ENCODE results near the gene TRIM51.
"Not testable (repeated sequence)": the region's sequence is repeated elsewhere in the genome, so short reads cannot be mapped to it uniquely, and the experiment has no call there.

TRIM51 gene, protein sequence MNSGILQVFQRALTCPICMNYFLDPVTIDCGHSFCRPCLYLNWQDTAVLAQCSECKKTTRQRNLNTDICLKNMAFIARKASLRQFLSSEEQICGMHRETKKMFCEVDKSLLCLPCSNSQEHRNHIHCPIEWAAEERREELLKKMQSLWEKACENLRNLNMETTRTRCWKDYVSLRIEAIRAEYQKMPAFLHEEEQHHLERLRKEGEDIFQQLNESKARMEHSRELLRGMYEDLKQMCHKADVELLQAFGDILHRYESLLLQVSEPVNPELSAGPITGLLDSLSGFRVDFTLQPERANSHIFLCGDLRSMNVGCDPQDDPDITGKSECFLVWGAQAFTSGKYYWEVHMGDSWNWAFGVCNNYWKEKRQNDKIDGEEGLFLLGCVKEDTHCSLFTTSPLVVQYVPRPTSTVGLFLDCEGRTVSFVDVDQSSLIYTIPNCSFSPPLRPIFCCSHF

DNA sequence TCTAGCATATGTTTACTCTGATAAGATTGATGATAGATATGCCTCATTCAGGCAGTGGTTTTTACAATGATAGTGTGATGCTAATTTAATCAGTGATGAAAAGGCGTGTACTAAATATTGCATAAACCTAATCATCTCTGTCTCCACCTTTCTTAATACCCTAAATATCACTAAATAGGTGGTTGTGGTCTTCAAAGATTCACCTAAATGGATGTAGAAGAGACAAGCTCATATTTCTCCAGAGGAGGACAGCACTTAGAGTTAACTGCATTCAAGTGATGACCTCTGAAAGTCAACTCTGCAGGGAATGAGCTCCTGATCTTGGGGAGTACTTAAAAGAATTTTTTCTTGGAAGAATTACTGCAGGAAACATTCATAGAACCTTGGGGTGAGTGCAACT lies at the start of gene TRIM51:
Gene TRIM51, plus strand, starts transcription at position 301 of the 400 bp plus-strand sequence. CDS start 2,132 bp downstream, outside the sequence.
- not testable (repeated sequence) for DNase-seq

DNA sequence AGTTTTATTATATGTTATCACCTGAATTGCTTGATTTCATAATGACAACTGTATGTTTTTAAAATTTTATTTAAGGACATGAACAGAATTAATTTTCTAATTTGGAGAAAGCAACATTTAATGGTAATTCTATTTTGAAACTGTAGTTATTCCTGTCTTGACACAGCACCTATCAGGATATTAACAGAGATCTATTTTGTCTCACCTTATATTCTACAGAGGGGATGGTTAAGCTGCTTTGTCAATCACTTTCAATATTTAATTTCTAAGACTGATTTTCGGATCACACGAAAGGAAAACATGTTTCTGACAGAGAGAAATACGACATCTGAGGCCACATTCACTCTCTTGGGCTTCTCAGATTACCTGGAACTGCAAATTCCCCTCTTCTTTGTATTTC lies 44.6 kb upstream of the TRIM51 start, which contains the start of gene OR5D16:
Gene OR5D16, plus strand, starts transcription at position 301 of the 400 bp plus-strand sequence. Its CDS starts 0 bp downstream, at position 301.
- no peak for DNase-seq

DNA sequence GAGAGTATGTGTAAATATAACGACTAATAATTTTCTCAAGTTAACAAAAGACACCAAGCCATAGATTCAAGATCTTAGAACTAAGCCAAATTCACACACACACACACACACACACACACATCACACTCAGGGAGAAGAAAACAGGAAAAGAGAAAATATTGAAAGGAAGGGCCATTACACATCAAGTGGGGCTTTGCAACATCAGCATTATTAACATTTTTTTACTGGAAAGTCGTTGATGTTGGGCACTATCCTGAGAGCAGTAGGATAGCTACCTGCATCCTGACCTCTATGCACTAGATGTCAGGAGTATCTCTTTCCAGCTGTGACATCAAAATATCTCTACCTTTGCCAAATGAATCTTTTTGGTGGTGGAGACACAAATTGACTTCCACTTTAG lies 35.6 kb upstream of the TRIM51 start:
- DNase-seq: no peak

DNA sequence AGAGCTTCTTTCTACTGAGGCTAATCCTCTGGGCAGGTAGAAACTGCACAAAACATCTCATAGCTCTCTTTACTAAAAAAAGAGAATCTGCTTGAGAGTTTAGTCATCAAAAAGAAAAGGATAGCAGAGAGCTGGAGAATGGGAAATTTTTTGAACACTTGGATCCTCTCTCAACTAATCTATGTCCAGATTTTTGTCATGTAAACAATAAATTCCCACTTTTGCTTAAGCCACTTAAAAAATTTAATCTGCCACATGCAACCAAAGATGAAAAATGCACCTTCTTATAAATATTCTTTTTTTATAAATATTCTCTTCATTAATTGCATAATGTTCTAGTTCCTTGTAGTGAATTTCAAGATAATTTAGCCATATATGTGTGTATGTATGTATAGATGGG lies 34.1 kb upstream of the TRIM51 start:
- no peak for DNase-seq

DNA sequence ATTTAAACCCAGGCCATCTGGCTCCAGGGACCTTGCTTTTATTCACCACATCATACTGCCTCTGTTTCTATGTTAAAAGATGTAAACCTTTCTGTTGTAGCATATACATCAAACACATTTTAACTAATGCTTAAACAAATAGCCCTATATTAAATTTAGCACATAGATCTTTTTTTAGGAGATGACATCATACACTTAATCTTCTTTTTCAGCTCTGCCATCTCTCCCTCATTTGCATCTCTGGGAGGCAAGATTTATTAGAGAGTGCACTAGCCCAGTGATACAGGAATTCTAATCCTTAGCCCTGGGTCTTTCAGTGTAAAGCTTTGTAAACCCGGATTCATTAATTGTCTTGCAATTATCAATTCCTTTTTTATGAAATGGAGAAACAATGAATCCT lies 31.0 kb upstream of the TRIM51 start:
- DNase-seq: no peak

DNA sequence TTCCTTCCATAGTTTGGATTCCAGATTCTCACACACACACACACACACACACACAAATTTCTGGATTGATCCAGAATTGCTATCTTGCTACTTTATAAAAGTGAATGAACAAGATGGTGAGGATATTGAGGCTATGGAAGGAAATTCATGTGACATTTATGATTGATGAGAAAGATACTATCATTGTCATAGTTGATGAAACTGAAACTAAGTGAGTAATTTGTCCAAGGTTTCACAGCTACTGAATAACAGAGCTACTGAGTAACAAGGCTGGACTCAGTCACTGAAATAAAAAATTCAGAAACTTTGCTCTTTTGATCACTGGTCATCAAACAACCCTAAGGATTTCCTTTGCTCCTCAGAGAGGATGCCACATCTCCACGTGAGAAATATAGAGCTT lies 28.4 kb upstream of the TRIM51 start:
- DNase-seq: no peak

DNA sequence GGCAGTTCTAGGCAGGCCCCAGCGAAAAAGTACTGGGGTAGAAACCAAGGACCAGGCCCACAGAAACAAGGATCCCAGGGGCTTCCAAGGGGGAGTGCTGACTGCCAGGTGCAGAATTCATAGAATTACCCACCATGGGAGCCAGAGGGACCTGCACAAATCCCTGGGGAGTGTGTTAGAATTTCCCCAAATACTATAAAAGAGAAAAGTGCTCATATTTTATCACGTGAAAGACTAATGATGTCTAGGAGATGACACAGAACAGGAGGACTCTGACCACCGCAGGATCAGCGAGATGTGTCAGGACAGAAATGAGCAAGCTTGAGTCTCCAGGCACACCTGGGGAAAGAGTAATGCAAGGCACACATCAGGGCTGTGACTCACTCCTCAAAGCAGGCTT lies 15.7 kb upstream of the TRIM51 start:
- DNase-seq: not testable (repeated sequence)

DNA sequence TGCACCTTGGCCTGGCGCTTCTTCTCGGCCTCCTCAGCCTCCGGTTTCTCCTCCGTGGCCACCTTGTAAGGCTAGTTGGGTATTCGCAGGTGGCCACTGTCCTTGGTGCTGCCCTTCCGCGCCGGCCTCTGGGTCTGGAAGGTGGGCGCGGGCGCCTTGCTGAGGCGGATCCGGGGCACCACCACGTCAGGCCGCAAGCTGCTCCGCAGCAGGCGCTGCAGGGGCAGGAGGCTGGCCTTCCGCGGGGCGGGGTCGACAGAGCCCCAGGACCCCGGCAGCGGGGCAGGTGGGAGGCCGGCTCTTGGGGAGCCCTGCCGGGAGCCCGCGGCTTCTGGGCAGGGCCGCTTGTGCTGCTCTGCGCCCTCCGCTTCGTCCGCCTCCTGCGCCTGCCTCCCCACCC lies 10.4 kb upstream of the TRIM51 start:
- DNase-seq: not testable (repeated sequence)

DNA sequence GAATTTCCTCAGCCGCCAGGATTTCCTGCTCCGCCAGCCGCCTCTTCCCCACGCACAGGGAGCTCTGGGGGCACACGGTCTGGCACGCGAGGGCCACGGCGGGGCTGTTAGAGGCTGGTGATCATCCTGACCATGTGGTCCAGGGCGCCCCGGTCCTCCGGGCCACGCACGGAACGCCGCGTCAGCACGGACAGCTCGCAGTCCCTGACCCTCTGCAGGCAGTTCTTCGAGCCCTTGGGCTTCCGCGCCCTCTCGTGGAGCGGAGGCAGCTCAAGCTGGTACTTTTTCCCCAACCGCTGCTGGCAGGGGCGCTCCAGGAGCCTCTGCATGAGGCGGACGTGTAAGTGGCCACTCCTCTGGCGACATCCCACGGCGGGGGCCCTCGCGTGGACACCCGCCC lies 10.0 kb upstream of the TRIM51 start:
- not testable (repeated sequence) for DNase-seq

DNA sequence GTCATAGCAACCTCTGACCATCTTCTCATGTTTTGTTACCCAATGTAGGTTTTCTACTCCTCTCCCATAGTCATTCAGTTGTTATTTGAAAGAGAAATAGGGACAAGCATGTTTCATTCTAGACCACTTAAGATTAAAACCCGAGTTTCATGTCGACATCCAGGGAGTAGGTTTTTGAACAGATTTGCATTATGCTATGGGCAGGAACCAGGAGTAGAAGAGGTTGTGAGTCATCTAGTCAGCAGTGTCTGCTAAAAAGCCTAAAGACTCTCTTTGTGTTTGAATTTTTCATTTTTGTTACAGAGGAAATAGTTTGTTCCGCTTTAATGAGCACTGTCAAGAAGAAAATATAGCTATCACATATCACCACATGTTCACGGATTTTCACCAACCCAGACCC lies 1.9 kb downstream of the TRIM51 start:
- not testable (repeated sequence) for DNase-seq

DNA sequence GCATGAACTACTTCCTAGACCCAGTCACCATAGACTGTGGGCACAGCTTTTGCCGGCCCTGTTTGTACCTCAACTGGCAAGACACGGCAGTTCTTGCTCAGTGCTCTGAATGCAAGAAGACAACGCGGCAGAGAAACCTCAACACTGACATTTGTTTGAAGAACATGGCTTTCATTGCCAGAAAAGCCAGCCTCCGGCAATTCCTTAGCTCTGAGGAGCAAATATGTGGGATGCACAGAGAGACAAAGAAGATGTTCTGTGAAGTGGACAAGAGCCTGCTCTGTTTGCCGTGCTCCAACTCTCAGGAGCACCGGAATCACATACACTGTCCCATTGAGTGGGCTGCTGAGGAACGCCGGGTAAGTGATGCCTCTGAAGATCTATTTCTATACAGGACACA lies 2.4 kb downstream of the TRIM51 start:
- DNase-seq: not testable (repeated sequence)

DNA sequence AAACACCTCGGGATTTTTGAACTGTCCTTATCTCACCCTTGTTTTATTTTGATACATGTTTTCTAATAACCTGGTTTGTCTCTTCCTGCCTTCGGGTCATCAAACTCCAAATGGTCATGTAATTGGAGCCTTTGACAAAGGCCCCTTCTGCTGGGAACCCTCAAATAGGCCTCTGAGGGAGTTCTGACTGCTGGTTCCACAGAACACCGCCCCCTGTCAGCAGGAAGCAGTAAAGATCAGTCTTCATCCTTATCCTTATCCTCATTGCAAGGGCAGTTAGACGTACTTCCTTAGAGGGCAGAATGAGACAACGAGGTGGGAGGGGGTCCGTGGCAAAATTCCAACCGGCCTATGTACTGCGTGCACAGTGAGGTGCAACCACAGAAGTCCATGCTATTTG lies 12.1 kb downstream of the TRIM51 start:
- DNase-seq: no peak

DNA sequence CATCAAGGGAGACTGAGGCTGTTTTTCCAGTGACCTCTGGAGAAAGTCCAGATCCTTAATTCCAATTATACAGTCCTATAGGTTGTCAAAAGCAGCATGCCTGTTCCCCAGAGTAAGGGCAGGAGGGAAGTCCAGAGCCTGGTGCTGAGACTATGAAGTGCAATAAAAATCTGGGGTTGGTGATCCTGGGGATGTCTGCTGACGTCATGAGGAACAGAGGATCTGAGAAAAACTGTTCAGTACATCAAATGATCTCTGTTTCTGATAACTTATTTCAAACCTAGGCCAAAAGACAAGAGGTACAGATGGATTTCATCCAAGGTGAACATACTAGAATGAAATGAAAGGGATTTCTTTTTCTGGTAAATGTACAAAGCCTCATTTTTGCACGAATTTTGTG lies 19.2 kb downstream of the TRIM51 start:
- DNase-seq: no peak

DNA sequence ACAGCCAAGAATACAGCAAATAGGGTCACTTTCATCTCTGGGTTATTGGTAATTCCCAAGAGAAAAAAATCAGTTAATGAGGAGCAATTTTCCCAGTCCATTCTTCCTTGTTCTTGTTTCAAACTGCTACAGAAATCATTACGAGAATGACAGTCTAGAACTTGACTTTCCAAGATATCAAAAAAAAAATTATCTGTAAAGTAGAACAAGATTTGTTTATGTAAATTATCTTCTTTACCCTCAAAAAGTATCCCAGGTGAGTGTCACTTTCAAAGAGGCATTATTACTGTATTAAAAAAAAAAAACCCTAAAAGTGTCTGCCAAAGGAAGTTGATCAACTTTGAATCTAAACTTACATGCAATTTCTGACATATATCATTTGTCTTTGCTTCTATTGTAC lies 31.4 kb downstream of the TRIM51 start, which contains the start of gene OR5W2:
Gene OR5W2, minus strand, starts transcription at position 101 of the 400 bp plus-strand sequence. Its CDS starts 0 bp downstream, at position 101.
- no peak for DNase-seq

DNA sequence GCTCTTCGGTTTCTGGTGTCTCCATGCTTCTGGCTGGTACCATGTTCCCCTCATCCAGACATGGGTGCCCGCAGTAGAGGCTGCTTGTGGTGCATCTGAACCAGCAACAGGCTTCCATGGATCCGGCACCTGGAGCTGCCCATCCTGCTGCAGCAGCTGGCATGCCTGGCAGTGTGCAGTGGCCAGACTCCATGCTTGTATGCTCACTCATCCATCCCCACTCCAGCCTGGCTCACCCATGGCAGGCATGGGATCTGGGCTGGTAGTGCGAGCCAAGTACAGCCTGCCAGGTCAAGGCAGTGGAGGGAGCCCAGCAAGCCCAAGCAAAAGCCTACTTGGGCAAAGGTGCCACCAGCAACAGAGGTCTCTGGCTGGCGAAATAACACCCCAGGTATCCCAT lies 37.4 kb downstream of the TRIM51 start:
- no peak for DNase-seq

DNA sequence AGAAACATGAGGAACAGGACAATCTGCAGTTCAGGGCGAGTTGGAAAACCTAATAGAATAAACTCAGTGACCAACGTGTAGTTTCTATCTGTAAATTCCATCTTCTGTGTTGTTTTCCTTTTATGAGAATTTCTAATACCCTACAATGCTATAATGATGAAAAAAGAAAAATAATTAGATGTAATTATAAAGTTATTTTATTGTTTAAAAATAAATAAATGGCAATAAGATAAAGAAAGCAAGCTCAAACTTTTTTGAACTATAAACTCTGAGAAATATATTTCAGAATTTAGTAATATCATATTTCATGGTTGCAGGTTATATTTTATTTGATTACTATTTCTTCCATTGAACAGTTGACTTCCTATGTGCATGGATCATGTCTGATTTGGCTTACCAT lies 53.2 kb downstream of the TRIM51 start, which contains the start of gene OR5I1:
Gene OR5I1, minus strand, starts transcription at position 101 of the 400 bp plus-strand sequence. Its CDS starts 0 bp downstream, at position 101.
- no peak for DNase-seq
